HepG2 (cell line): ENCODE measurements around the gene TRIM54. TPM values are rescaled to one million over a fixed set of nuclear protein-coding genes. Genes with fewer than 3 reads are reported as not detected.
A peak's percentile ranks its signal among the peaks of the same experiment; 100 is the strongest.

Source experiments
- EZH2 ChIP-seq: conservative IDR thresholded peaks from 2 replicates; pipeline ENCODE4 v1.6.1; 2012; ENCODE audit warnings: mild to moderate bottlenecking, low read depth, low read length, moderate library complexity
- KDM2A ChIP-seq: sonication (generic); formaldehyde crosslinking; IDR thresholded peaks from 2 replicates; pipeline ENCODE4 v1.4.0; 2020; ENCODE audit warnings: low read depth, missing genetic modification reagents, borderline replicate concordance
- POLR2AphosphoS2 ChIP-seq: IDR thresholded peaks from 2 replicates; pipeline ENCODE4 v1.6.1; 2011; ENCODE audit warnings: low read depth, low read length, improper control_type of control experiment
- RFX1 ChIP-seq: fragments of 450-650 bp; IDR thresholded peaks from 2 replicates; pipeline ENCODE4 v1.6.1; 2017
- SP4 ChIP-seq: sonication (generic); formaldehyde crosslinking; IDR thresholded peaks from 2 replicates; pipeline ENCODE4 v1.8.1; 2023; ENCODE audit warnings: mild to moderate bottlenecking, missing genetic modification reagents
- polyA plus RNA-seq, 8 experiments: library from polyadenylated mRNA; depleted of rRNA in 3 of 8; stranded (reverse) in 7 of 8; unstranded in 1 of 8; fragments of >200 nt; fragmentation: Illumina TruSeq in 4 of 8; extraction: Trizol in 4 of 8; gene quantifications; 2 replicates each; pipeline versions ENCODE4 v1.2.1 to v1.2.3, GENCODE V29; 2011 to 2016; ENCODE audit warnings: low read depth in 4 of 8, missing spikeins in 1 of 8, mixed read lengths in 1 of 8; ENCODE audit not compliant: insufficient read depth in 1 of 8
- total RNA-seq, 5 experiments: library from RNA; depleted of rRNA; stranded (reverse); fragments of >200 nt; fragmentation: Illumina TruSeq; extraction: Trizol; gene quantifications; 2 replicates each; pipeline ENCODE4 v1.2.3, GENCODE V29; 2016; ENCODE audit warnings: low read depth in 1 of 5
- TF ChIP-seq, protein P1 (sequence below): sonication (generic); formaldehyde crosslinking; IDR thresholded peaks from 2 replicates; pipeline ENCODE4 v1.8.1; 2023; ENCODE audit warnings: mild to moderate bottlenecking, moderate library complexity, missing genetic modification reagents
- TF ChIP-seq, protein P2 (sequence below), 2 experiments: sonication (generic) in 1 of 2; formaldehyde crosslinking in 1 of 2; IDR thresholded peaks; 2 replicates each; pipeline versions ENCODE4 v1.4.0 to v1.6.1; 2018 to 2020; ENCODE audit warnings: missing genetic modification reagents in 2 of 2, borderline replicate concordance in 1 of 2, low read depth in 1 of 2, mild to moderate bottlenecking in 1 of 2, missing biosample characterization in 1 of 2
- TF ChIP-seq, protein P3 (sequence below): sonication (generic); formaldehyde crosslinking; IDR thresholded peaks from 2 replicates; pipeline ENCODE4 v1.4.0; 2020; ENCODE audit warnings: missing genetic modification reagents
- TF ChIP-seq, protein P4 (sequence below): sonication (generic); formaldehyde crosslinking; IDR thresholded peaks from 2 replicates; pipeline ENCODE4 v1.4.0; 2020; ENCODE audit warnings: missing genetic modification reagents, borderline replicate concordance
- TF ChIP-seq, protein P5 (sequence below): sonication (generic); formaldehyde crosslinking; conservative IDR thresholded peaks from 2 replicates; pipeline ENCODE4 v1.4.0; 2020; ENCODE audit warnings: missing genetic modification reagents

The TRIM54 gene
- total and polyA plus RNA-seq, 2 of the 13 experiments (the other 11 are each of a cell fraction or from before 2014, with no cell fraction given), result 0.07 to 0.13 TPM

DNA sequence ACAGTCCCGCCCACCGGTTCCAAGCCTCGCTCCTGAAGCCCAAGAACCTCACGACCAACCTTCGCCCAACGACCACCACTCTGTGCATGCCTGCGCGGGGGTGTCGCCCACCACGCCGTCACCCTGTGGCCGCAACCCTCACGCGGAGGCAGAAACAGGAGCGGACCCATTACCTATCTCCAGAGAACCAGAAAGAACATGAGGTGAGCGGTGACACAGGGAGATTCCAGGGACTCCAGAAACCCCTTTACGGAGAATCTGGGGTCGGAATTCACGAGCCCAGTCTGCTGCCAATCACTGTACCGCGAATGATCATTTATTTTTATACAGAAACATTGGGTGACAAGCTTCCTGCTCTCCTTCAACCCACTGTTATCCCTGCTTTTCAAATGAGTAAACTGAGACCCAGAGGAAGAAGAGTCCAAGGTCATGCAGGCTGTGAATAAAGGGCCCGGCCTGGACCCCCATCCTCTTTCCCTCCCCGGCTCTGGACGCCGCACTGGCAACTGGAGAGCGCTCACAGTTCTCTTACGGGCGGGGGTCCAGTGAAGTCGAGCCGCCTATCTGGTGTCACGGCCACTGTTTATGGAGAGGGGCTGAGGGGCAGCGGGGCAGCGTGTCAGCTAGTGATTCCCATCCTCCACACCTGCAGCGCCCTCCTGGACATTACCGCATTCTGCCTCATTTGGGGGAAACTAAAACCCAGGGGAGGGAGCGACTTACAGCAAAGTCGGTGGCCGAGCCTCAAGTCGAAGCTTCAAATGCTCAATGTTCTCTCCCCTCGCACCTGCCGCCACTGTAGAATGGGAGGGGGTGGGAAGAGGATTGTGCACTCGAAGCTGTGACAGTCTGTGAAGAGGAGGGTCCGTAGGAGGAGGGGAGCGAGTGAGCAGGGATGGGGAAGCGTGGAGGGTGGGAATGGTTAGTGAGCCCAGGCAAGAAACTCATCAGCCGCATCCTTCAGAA, 18.7 kb upstream of the TRIM54 start (continued):
- TF ChIP-seq, protein P1, sequence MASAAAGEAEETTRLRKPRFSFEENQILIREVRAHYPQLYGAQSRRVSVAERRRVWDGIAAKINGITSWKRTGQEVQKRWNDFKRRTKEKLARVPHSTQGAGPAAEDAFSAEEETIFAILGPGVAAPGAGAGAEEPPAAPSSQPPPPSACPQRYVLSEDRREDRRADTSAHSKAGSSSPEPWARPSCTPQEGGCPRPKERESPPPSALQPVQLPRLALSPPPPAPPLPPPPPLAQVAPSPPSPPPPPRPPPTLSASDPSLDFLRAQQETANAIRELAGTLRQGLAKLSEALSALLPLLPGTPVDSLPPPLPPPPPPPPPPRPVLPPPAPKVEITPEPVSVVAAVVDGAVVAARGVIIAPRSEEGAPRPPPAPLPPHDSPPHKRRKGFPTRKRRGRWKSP (CRISPR knock-in tag), result 0 out of 2 replicates have a peak, but pooled peaks have one; percentile 37
- TF ChIP-seq, protein P2, sequence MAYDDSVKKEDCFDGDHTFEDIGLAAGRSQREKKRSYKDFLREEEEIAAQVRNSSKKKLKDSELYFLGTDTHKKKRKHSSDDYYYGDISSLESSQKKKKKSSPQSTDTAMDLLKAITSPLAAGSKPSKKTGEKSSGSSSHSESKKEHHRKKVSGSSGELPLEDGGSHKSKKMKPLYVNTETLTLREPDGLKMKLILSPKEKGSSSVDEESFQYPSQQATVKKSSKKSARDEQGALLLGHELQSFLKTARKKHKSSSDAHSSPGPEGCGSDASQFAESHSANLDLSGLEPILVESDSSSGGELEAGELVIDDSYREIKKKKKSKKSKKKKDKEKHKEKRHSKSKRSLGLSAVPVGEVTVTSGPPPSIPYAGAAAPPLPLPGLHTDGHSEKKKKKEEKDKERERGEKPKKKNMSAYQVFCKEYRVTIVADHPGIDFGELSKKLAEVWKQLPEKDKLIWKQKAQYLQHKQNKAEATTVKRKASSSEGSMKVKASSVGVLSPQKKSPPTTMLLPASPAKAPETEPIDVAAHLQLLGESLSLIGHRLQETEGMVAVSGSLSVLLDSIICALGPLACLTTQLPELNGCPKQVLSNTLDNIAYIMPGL (CRISPR knock-in tag; IDR thresholded peaks at IDR 0.05; ENCODE audit: borderline replicate concordance in 1 of 2, low read depth in 1 of 2), result no peak
- TF ChIP-seq SP4 (CRISPR knock-in tag), result peak; percentile 65
- TF ChIP-seq, protein P3, sequence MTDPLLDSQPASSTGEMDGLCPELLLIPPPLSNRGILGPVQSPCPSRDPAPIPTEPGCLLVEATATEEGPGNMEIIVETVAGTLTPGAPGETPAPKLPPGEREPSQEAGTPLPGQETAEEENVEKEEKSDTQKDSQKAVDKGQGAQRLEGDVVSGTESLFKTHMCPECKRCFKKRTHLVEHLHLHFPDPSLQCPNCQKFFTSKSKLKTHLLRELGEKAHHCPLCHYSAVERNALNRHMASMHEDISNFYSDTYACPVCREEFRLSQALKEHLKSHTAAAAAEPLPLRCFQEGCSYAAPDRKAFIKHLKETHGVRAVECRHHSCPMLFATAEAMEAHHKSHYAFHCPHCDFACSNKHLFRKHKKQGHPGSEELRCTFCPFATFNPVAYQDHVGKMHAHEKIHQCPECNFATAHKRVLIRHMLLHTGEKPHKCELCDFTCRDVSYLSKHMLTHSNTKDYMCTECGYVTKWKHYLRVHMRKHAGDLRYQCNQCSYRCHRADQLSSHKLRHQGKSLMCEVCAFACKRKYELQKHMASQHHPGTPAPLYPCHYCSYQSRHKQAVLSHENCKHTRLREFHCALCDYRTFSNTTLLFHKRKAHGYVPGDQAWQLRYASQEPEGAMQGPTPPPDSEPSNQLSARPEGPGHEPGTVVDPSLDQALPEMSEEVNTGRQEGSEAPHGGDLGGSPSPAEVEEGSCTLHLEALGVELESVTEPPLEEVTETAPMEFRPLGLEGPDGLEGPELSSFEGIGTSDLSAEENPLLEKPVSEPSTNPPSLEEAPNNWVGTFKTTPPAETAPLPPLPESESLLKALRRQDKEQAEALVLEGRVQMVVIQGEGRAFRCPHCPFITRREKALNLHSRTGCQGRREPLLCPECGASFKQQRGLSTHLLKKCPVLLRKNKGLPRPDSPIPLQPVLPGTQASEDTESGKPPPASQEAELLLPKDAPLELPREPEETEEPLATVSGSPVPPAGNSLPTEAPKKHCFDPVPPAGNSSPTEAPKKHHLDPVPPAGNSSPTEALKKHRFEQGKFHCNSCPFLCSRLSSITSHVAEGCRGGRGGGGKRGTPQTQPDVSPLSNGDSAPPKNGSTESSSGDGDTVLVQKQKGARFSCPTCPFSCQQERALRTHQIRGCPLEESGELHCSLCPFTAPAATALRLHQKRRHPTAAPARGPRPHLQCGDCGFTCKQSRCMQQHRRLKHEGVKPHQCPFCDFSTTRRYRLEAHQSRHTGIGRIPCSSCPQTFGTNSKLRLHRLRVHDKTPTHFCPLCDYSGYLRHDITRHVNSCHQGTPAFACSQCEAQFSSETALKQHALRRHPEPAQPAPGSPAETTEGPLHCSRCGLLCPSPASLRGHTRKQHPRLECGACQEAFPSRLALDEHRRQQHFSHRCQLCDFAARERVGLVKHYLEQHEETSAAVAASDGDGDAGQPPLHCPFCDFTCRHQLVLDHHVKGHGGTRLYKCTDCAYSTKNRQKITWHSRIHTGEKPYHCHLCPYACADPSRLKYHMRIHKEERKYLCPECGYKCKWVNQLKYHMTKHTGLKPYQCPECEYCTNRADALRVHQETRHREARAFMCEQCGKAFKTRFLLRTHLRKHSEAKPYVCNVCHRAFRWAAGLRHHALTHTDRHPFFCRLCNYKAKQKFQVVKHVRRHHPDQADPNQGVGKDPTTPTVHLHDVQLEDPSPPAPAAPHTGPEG (CRISPR knock-in tag), result 0 out of 2 replicates have a peak, but pooled peaks have one; percentile 14
- TF ChIP-seq, protein P4, sequence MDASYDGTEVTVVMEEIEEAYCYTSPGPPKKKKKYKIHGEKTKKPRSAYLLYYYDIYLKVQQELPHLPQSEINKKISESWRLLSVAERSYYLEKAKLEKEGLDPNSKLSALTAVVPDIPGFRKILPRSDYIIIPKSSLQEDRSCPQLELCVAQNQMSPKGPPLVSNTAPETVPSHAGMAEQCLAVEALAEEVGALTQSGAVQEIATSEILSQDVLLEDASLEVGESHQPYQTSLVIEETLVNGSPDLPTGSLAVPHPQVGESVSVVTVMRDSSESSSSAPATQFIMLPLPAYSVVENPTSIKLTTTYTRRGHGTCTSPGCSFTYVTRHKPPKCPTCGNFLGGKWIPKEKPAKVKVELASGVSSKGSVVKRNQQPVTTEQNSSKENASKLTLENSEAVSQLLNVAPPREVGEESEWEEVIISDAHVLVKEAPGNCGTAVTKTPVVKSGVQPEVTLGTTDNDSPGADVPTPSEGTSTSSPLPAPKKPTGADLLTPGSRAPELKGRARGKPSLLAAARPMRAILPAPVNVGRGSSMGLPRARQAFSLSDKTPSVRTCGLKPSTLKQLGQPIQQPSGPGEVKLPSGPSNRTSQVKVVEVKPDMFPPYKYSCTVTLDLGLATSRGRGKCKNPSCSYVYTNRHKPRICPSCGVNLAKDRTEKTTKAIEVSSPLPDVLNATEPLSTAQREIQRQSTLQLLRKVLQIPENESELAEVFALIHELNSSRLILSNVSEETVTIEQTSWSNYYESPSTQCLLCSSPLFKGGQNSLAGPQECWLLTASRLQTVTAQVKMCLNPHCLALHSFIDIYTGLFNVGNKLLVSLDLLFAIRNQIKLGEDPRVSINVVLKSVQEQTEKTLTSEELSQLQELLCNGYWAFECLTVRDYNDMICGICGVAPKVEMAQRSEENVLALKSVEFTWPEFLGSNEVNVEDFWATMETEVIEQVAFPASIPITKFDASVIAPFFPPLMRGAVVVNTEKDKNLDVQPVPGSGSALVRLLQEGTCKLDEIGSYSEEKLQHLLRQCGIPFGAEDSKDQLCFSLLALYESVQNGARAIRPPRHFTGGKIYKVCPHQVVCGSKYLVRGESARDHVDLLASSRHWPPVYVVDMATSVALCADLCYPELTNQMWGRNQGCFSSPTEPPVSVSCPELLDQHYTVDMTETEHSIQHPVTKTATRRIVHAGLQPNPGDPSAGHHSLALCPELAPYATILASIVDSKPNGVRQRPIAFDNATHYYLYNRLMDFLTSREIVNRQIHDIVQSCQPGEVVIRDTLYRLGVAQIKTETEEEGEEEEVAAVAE (CRISPR knock-in tag), result no peak
- TF ChIP-seq POLR2AphosphoS2, result no peak
- no peak for TF ChIP-seq RFX1
- TF ChIP-seq EZH2, result peak; percentile 98; the same call in 1 of the 2 replicates
- TF ChIP-seq, protein P5, sequence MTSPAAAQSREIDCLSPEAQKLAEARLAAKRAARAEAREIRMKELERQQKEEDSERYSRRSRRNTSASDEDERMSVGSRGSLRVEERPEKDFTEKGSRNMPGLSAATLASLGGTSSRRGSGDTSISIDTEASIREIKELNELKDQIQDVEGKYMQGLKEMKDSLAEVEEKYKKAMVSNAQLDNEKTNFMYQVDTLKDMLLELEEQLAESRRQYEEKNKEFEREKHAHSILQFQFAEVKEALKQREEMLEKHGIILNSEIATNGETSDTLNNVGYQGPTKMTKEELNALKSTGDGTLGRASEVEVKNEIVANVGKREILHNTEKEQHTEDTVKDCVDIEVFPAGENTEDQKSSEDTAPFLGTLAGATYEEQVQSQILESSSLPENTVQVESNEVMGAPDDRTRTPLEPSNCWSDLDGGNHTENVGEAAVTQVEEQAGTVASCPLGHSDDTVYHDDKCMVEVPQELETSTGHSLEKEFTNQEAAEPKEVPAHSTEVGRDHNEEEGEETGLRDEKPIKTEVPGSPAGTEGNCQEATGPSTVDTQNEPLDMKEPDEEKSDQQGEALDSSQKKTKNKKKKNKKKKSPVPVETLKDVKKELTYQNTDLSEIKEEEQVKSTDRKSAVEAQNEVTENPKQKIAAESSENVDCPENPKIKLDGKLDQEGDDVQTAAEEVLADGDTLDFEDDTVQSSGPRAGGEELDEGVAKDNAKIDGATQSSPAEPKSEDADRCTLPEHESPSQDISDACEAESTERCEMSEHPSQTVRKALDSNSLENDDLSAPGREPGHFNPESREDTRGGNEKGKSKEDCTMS (CRISPR knock-in tag), result no peak
- TF ChIP-seq KDM2A (CRISPR knock-in tag), result no peak; the same call in 1 of the 2 replicates
